ENCODE results near the gene HOXD1.

DNA sequence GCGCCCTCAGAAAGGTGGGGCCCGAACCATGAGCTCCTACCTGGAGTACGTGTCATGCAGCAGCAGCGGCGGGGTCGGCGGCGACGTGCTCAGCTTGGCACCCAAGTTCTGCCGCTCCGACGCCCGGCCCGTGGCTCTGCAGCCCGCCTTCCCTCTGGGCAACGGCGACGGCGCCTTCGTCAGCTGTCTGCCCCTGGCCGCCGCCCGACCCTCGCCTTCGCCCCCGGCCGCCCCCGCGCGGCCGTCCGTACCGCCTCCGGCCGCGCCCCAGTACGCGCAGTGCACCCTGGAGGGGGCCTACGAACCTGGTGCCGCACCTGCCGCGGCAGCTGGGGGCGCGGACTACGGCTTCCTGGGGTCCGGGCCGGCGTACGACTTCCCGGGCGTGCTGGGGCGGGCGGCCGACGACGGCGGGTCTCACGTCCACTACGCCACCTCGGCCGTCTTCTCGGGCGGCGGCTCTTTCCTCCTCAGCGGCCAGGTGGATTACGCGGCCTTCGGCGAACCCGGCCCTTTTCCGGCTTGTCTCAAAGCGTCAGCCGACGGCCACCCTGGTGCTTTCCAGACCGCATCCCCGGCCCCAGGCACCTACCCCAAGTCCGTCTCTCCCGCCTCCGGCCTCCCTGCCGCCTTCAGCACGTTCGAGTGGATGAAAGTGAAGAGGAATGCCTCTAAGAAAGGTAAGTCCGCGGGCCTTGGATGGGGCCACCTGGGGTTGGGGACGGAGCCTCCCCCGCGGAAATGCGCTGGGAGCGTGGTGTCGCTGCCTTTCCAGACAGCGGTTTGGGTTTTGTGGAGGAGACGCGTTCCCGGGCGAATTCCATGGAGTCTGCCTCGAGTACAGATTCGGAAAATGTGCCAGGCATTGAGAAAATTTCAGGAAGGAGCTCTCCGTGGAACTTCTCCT is 559 bp downstream of the HOXD1 start:
- TF ChIP-seq YY1 (IDR thresholded peaks at IDR 0.05; ENCODE audit: insufficient read depth, insufficient read length) (no peak), SUZ12 (IDR thresholded peaks at IDR 0.05; ENCODE audit: extremely low read depth, insufficient read depth, insufficient read length) (no peak)

Data from NT2/D1 (cell line).